Panc1 (cell line): Measurements from ENCODE around the gene PDS5B. TPM values are rescaled to one million over a fixed set of nuclear protein-coding genes. Genes with fewer than 3 reads are reported as not detected.
"Not testable (repeated sequence)": the region's sequence is repeated elsewhere in the genome, so short reads cannot be mapped to it uniquely, and the experiment has no call there.

Experiments
- ATAC-seq: fragments of 200-7000 bp; cut with Tn5 transposase; 2 replicates; pipeline ENCODE4 v1.9.1; 2020; ENCODE audit warnings: mild to moderate bottlenecking, moderate library complexity
- BruUV-seq: library from RNA; stranded (reverse); fragments of 400-500 nt; replicated peaks from 2 replicates; lab custom pipeline; 2021; lab: Mats Ljungman, UMichigan
- CTCF ChIA-PET: fragments of 300-600 bp; sonication (Branson Sonifier 250); formaldehyde crosslinking; loops from one replicate; lab custom pipeline; 2022; ENCODE audit warnings: antibody characterized with exemption; lab: Charles Lee
- POLR2A ChIA-PET: fragments of 300-600 bp; sonication (Branson Sonifier 250); formaldehyde crosslinking; loops from one replicate; lab custom pipeline; 2022; ENCODE audit warnings: antibody characterized with exemption; lab: Charles Lee
- DNase-seq: peaks from one replicate; pipeline ENCODE4 v3.0.0-alpha.2; 2010; ENCODE audit warnings: low read depth, low spot score
- H3K27ac ChIP-seq: 2 replicates; pipeline ENCODE4 v1.5.1; 2011; ENCODE audit warnings: mild to moderate bottlenecking, low read length, inconsistent platforms
- H3K27me3 ChIP-seq: fragments of 200-500 bp; sonication (Bioruptor generic); 2 replicates; pipeline ENCODE4 v1.6.0; 2014; ENCODE audit warnings: low read length, inconsistent platforms; ENCODE audit not compliant: control insufficient read depth, insufficient read depth
- H3K36me3 ChIP-seq: fragments of 200-500 bp; sonication (Bioruptor generic); 2 replicates; pipeline ENCODE4 v1.5.1; 2014; ENCODE audit warnings: inconsistent platforms, mild to moderate bottlenecking, low read length, moderate library complexity; ENCODE audit not compliant: control insufficient read depth, insufficient read depth
- H3K4me1 ChIP-seq: 2 replicates; pipeline ENCODE4 v1.5.1; 2011; ENCODE audit warnings: inconsistent platforms, mild to moderate bottlenecking, low read length, moderate library complexity; ENCODE audit not compliant: control insufficient read depth, insufficient read depth
- H3K4me3 ChIP-seq, 2 experiments: 2 replicates each; pipeline ENCODE4 v1.5.1; 2011 to 2012; ENCODE audit warnings: low read depth in 2 of 2, low read length in 2 of 2, mild to moderate bottlenecking in 2 of 2, inconsistent platforms in 1 of 2, moderate library complexity in 1 of 2
- H3K9me3 ChIP-seq: fragments of 200-500 bp; sonication (Bioruptor generic); 2 replicates; pipeline ENCODE4 v1.5.1; 2014; ENCODE audit warnings: low read depth, mild to moderate bottlenecking, inconsistent platforms, low read length, moderate library complexity; ENCODE audit not compliant: control insufficient read depth, insufficient read depth
- POLR2AphosphoS5 ChIP-seq: IDR thresholded peaks from 2 replicates; pipeline ENCODE4 v1.6.1; 2012; ENCODE audit warnings: mild to moderate bottlenecking, low read depth, low read length, moderate library complexity
- SIN3A ChIP-seq: IDR thresholded peaks from 2 replicates; pipeline ENCODE4 v1.6.1; 2012; ENCODE audit warnings: low read depth, mild to moderate bottlenecking, low read length, moderate library complexity, borderline replicate concordance; ENCODE audit not compliant: insufficient read depth
- TCF7L2 ChIP-seq: IDR thresholded peaks from 2 replicates; pipeline ENCODE4 v1.6.1; 2011; ENCODE audit warnings: mild to moderate bottlenecking, low read depth, low read length, inconsistent platforms
- in situ Hi-C: cut with HindIII; loops from 2 replicates; pipeline ENCODE4 v1.10.0; 2016; ENCODE audit warnings: low sequenced_read_pairs, low pct_unique_long_range_greater_than_20kb
- intact Hi-C: fragments of 100-400 bp; cut with micrococcal nuclease; formaldehyde crosslinking; loops from one replicate; pipeline ENCODE4 v1.10.0; 2022; ENCODE audit not compliant: unreplicated experiment
- total RNA-seq: library from RNA; stranded (reverse); gene quantifications from one replicate; pipeline ENCODE4 v1.2.1, GENCODE V29; 2021; ENCODE audit not compliant: unreplicated experiment
- TF ChIP-seq, protein P1 (sequence below): fragments of 450-650 bp; IDR thresholded peaks from 2 replicates; pipeline ENCODE4 v1.5.1; 2017; ENCODE audit warnings: mild to moderate bottlenecking
- TF ChIP-seq, protein P2 (sequence below), 2 experiments: IDR thresholded peaks; 2 replicates each; pipeline ENCODE4 v1.6.1; 2011 to 2012; ENCODE audit warnings: low read depth in 2 of 2, control low read depth in 1 of 2, low read length in 1 of 2, mild to moderate bottlenecking in 1 of 2, moderate library complexity in 1 of 2; ENCODE audit not compliant: insufficient read depth in 1 of 2

Gene PDS5B
- total RNA-seq, 1 experiment from 2014 or later, result 33.9 TPM

DNA sequence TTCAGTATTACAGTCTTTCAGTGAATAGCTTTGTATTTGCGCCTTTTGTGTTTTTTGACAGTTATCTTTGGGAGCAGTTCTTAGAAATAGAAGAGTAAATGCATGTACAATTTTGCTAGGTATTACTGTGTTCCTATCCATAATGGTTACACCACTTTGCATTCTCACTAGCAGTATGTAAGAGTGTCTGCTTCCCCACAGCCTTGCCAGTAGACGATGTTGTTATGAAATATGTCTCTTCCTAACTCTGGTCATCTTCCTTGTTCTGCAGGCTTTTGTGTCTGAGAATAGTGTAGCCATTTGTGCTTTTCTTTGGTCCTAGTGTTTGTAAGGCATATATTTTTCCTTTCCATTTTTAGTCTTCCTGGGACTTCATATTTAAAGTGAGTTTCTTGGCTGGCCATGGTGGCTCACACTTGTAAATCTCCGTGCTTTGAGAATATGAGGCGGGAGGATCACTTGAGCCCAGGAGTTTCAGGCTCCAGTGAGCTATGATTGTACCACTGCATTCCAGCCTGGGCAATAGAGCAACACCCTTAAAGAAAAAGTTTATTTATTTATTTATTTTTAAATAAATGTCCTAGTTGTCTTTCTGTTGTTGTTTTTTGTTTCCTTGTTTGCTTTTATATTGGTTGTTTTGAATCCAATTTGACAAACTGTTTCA is 140.3 kb downstream of the PDS5B start:
- no peak for DNase-seq

DNA sequence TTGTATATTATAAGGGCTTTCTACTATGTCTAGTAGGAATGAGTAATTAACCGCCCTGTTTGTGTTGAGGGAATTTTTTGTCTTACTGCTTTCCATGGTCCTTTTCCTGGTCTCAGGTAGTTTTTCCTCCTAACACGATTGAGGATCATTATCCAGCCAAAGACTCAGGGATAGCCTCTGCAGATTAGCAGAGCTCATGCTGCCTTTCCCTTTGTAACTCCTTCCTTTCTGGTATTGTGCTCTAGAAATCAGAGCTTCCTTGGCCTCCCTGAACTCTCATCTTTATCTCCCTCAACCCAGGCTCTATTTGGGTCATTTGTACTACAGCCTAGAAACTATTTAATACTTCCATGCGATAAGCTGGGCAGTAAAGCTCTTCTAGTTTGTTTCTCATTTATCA is 142.1 kb downstream of the PDS5B start:
- Histone ChIP-seq H3K27me3 (no peaks in the 10 kb centered on the region), H3K36me3 (no peaks in the 10 kb centered on the region), H3K4me3 (no peak overlapping the region), H3K27ac (no peak overlapping the region), H3K4me1 (no peaks in the 10 kb centered on the region), H3K9me3 (no peaks in the 10 kb centered on the region)
- ATAC-seq (no peak), DNase-seq (no peak)
- TF ChIP-seq, protein P1, sequence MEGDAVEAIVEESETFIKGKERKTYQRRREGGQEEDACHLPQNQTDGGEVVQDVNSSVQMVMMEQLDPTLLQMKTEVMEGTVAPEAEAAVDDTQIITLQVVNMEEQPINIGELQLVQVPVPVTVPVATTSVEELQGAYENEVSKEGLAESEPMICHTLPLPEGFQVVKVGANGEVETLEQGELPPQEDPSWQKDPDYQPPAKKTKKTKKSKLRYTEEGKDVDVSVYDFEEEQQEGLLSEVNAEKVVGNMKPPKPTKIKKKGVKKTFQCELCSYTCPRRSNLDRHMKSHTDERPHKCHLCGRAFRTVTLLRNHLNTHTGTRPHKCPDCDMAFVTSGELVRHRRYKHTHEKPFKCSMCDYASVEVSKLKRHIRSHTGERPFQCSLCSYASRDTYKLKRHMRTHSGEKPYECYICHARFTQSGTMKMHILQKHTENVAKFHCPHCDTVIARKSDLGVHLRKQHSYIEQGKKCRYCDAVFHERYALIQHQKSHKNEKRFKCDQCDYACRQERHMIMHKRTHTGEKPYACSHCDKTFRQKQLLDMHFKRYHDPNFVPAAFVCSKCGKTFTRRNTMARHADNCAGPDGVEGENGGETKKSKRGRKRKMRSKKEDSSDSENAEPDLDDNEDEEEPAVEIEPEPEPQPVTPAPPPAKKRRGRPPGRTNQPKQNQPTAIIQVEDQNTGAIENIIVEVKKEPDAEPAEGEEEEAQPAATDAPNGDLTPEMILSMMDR, result no peak
- TF ChIP-seq POLR2AphosphoS5 (no peak), SIN3A (no peak), TCF7L2 (no peak)
- TF ChIP-seq, protein P2, sequence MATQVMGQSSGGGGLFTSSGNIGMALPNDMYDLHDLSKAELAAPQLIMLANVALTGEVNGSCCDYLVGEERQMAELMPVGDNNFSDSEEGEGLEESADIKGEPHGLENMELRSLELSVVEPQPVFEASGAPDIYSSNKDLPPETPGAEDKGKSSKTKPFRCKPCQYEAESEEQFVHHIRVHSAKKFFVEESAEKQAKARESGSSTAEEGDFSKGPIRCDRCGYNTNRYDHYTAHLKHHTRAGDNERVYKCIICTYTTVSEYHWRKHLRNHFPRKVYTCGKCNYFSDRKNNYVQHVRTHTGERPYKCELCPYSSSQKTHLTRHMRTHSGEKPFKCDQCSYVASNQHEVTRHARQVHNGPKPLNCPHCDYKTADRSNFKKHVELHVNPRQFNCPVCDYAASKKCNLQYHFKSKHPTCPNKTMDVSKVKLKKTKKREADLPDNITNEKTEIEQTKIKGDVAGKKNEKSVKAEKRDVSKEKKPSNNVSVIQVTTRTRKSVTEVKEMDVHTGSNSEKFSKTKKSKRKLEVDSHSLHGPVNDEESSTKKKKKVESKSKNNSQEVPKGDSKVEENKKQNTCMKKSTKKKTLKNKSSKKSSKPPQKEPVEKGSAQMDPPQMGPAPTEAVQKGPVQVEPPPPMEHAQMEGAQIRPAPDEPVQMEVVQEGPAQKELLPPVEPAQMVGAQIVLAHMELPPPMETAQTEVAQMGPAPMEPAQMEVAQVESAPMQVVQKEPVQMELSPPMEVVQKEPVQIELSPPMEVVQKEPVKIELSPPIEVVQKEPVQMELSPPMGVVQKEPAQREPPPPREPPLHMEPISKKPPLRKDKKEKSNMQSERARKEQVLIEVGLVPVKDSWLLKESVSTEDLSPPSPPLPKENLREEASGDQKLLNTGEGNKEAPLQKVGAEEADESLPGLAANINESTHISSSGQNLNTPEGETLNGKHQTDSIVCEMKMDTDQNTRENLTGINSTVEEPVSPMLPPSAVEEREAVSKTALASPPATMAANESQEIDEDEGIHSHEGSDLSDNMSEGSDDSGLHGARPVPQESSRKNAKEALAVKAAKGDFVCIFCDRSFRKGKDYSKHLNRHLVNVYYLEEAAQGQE (IDR thresholded peaks at IDR 0.05; ENCODE audit: insufficient read depth in 1 of 2, low read depth in 2 of 2, low read length in 1 of 2), result no peak
- POLR2A ChIA-PET, result no interaction called here
- intact Hi-C loops (no loop called here), in situ Hi-C loops (no loop called here)
- no TSS peak for BruUV-seq
- CTCF ChIA-PET, result no interaction called here

More for the DNA sequence above, 140.3 kb downstream of the PDS5B start:
- POLR2A ChIA-PET, result no interaction called here
- CTCF ChIA-PET, result no interaction called here
- in situ Hi-C loops (no loop called here), intact Hi-C loops (no loop called here)
- no TSS peak for BruUV-seq
- no peak for ATAC-seq
- H3K4me3 ChIP-seq, result no peak overlapping the region
- H3K9me3 ChIP-seq, result no peaks in the 10 kb centered on the region
- no peaks in the 10 kb centered on the region for H3K27me3 ChIP-seq
- H3K36me3 ChIP-seq, result no peaks in the 10 kb centered on the region
- no peak overlapping the region for H3K27ac ChIP-seq
- no peak for TF ChIP-seq TCF7L2
- TF ChIP-seq POLR2AphosphoS5, result no peak
- TF ChIP-seq, protein P2 (IDR thresholded peaks at IDR 0.05; ENCODE audit: insufficient read depth in 1 of 2, low read depth in 2 of 2, low read length in 1 of 2), result no peak
- TF ChIP-seq SIN3A, result no peak
- TF ChIP-seq, protein P1, result no peak
- no peaks in the 10 kb centered on the region for H3K4me1 ChIP-seq

DNA sequence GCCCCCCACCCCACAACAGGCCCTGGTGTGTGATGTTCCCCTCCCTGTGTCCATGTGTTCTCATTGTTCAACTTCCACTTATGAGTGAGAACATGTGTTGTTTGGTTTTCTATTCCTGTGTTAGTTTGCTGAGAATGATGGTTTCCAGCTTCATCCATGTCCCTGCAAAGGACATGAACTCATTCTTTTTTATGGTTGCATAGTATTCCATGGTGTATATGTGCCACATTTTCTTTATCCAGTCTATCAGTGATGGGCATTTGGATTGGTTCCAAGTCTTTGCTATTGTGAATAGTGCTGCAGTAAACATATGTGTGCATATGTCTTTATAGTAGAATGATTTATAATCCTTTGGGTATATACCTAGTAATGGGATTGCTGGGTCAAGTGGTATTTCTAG is 142.8 kb downstream of the PDS5B start:
- in situ Hi-C loops, intact Hi-C loops, DNase-seq, CTCF ChIA-PET, H3K4me3 ChIP-seq, POLR2A ChIA-PET, H3K36me3 ChIP-seq, H3K27ac ChIP-seq, ATAC-seq, H3K4me1 ChIP-seq, H3K9me3 ChIP-seq, H3K27me3 ChIP-seq, BruUV-seq: not testable (repeated sequence)
